ENCODE data around the gene TUNAR.

The TUNAR gene

DNA sequence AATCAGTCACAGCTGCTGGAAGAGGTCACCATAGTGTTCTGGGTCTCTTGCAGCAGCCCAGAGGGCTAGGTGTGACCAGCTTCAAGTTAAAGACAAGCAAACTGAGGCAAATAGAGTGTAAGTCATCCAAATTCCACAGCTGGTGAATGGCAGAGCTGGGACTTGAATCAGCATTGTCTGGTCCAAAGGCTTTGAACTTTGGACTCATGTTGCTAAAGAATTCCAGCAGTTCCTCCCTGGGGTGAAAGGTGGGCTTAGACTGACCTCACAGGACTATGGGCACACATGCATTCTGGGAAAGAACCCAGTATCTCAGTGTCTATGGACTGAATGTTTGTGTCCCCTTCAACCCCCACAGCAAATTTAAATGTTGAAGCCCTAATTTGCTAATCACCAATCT is 54.8 kb downstream of the TUNAR start:
- TF ChIP-seq, protein P1, sequence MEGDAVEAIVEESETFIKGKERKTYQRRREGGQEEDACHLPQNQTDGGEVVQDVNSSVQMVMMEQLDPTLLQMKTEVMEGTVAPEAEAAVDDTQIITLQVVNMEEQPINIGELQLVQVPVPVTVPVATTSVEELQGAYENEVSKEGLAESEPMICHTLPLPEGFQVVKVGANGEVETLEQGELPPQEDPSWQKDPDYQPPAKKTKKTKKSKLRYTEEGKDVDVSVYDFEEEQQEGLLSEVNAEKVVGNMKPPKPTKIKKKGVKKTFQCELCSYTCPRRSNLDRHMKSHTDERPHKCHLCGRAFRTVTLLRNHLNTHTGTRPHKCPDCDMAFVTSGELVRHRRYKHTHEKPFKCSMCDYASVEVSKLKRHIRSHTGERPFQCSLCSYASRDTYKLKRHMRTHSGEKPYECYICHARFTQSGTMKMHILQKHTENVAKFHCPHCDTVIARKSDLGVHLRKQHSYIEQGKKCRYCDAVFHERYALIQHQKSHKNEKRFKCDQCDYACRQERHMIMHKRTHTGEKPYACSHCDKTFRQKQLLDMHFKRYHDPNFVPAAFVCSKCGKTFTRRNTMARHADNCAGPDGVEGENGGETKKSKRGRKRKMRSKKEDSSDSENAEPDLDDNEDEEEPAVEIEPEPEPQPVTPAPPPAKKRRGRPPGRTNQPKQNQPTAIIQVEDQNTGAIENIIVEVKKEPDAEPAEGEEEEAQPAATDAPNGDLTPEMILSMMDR (IDR thresholded peaks at IDR 0.05; ENCODE audit: borderline replicate concordance, insufficient read depth, low read depth, low read length), result no peak
- H3K4me3 ChIP-seq (ENCODE audit: low read depth, low read length), result no peak overlapping the region

DNA sequence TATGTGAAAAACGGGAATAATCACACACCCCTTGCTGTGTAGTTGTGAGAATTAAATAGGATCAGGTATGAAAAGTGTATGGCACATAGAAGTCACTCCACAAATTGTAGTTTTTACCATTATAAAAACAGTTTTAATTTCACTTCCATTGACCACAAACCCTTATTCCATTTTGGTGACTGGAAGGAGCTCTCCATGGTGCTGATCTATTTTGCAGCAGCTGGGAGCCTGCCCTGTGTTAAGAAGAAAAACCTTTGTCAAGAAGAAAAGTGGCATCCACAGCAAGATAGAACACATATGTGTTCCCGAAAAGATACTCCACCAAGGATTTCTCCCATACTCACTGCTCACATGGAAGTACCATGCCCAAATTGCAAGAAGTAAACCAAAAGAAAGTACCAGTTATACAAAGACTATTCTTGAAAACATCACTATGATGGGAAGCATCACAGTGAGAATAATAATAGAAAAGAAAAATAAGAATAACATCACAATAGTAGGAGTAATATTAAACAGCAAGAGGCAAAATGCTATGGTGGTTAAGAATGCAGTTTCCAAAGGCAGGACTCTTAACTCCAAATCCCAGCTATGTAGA is 58.7 kb downstream of the TUNAR start:
- TF ChIP-seq, protein P1 (IDR thresholded peaks at IDR 0.05; ENCODE audit: borderline replicate concordance, insufficient read depth, low read depth, low read length), result no peak
- H3K4me3 ChIP-seq (ENCODE audit: low read depth, low read length), result no peak overlapping the region

DNA sequence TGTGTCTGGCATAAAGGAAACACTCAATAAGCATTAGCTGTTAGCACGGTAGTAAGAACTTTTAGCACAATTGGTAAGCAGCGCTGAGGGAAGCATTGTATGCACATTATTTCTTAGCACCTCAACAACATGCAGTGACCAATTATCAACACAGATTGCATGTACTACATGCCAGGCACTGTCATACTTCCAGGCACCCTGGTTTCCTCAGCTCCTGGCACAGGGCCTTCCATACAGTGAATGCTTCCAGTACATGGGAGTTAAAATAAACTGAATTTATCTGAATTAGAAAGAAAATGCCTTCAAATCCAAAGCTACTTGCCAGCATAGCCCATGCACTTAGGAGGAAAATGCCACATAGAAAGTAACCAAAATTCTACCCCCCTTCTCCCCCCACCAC is 59.4 kb downstream of the TUNAR start:
- TF ChIP-seq, protein P1 (IDR thresholded peaks at IDR 0.05; ENCODE audit: borderline replicate concordance, insufficient read depth, low read depth, low read length), result no peak

DNA sequence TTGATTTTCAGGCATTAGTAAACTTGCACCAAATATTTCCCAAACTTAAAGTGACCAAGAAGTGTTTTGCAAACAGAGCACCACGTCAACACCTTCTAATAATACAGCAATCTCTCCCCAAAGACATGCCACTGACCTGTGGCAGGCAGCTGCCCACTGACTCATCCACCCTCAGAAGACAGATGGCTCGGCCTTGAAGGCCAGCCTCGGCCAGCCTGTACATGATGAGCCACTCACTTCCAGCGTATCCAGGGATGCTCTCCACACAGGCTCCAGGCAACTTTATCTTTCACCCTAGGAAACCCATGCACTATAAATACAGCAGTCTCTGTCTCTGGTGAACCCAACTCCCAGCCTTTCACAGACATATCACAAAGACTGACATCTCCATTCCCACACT is 62.7 kb downstream of the TUNAR start:
- H3K4me3 ChIP-seq (ENCODE audit: low read depth, low read length), result no peak overlapping the region
- TF ChIP-seq, protein P1 (IDR thresholded peaks at IDR 0.05; ENCODE audit: borderline replicate concordance, insufficient read depth, low read depth, low read length), result no peak

More for the DNA sequence above, 59.4 kb downstream of the TUNAR start:
- H3K4me3 ChIP-seq (ENCODE audit: low read depth, low read length), result no peak overlapping the region

DNA sequence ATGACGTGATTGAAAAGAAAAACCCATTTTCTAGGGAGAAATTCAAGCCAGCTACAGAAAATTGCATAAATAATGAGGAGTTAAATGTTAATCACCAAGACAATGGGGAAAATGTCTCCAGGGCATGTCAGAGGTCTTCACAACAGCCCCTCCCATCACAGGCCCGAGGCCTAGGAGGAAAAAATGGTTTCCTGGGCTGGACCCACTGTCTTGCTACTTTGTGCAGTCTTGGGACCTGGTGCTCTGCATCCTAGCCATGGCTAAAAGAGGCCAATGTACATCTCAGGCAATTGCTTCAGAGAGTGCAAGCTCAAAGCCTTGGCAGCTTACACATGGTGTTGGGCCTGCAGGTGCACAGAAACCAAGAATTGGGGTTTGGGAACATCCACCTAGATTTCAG is 65.3 kb downstream of the TUNAR start:
- TF ChIP-seq, protein P1 (IDR thresholded peaks at IDR 0.05; ENCODE audit: borderline replicate concordance, insufficient read depth, low read depth, low read length), result no peak

DNA sequence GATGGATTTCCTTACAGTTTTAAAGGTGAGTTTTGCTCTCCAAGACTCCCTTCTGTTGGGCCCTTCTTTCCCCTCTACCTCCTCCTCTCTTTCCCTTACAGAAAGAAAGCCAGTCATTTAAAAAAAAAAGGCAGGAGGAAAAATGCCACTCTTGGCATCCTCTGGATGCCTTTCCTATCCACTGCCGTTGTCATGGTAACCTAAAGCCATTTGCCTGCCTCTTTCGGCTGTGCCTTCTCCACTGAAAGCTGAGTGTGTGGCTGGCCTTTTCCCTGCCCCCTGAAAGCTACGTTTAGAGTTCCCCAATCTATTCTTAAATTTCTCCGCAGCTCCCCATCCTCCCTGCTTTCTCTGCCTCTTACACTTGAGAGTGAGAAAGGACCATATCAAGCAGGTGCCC is 67.1 kb downstream of the TUNAR start:
- H3K4me3 ChIP-seq (ENCODE audit: low read depth, low read length), result no peak overlapping the region

More for the DNA sequence above, 65.3 kb downstream of the TUNAR start:
- H3K4me3 ChIP-seq (ENCODE audit: low read depth, low read length), result no peak overlapping the region

DNA sequence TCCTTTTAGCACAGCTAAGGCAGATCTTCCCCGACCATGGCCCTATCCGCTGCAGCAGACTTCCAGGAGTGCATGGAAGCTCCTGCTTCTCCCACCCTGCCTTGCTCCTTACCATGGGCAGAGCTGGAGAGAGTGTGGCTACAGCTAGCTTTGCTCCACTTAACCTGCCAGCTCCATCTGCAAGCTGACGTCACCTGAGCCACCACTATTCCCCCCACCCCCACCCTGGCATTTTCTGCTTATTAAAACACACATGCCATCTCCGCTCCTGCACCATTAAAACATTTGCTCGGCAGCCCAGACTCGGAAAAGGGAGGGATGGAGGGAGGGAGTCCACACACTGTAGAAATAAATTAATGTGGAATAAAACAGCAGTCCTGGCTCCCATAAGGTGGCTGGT is 67.8 kb downstream of the TUNAR start:
- TF ChIP-seq, protein P1 (IDR thresholded peaks at IDR 0.05; ENCODE audit: borderline replicate concordance, insufficient read depth, low read depth, low read length), result no peak
- H3K4me3 ChIP-seq (ENCODE audit: low read depth, low read length), result no peak overlapping the region

More for the DNA sequence above, 67.1 kb downstream of the TUNAR start:
- TF ChIP-seq, protein P1 (IDR thresholded peaks at IDR 0.05; ENCODE audit: borderline replicate concordance, insufficient read depth, low read depth, low read length), result no peak
